AG10803 (cell line): ENCODE data around the gene SF3B5.

ENCODE experiments used
- DNase-seq: peaks from one replicate; pipeline ENCODE4 v3.0.0; 2010; ENCODE audit warnings: low read depth
- H3K4me3 ChIP-seq: 2 replicates; pipeline ENCODE4 v1.5.1; 2011; ENCODE audit warnings: mild to moderate bottlenecking, low read length, control low read depth
- TF ChIP-seq, protein P1 (sequence below): conservative IDR thresholded peaks from 2 replicates; pipeline ENCODE4 v1.5.1; 2011; ENCODE audit warnings: mild to moderate bottlenecking, low read length, control low read depth, inconsistent platforms

SF3B5 gene

GRCh38 chr6:144095134-144096002 lies at the start of gene SF3B5:
SF3B5 (minus strand) TSS chr6:144095573; CDS start chr6:144095497, 76 bp downstream.
- DNase-seq: peak; percentile 100
- TF ChIP-seq, protein P1, sequence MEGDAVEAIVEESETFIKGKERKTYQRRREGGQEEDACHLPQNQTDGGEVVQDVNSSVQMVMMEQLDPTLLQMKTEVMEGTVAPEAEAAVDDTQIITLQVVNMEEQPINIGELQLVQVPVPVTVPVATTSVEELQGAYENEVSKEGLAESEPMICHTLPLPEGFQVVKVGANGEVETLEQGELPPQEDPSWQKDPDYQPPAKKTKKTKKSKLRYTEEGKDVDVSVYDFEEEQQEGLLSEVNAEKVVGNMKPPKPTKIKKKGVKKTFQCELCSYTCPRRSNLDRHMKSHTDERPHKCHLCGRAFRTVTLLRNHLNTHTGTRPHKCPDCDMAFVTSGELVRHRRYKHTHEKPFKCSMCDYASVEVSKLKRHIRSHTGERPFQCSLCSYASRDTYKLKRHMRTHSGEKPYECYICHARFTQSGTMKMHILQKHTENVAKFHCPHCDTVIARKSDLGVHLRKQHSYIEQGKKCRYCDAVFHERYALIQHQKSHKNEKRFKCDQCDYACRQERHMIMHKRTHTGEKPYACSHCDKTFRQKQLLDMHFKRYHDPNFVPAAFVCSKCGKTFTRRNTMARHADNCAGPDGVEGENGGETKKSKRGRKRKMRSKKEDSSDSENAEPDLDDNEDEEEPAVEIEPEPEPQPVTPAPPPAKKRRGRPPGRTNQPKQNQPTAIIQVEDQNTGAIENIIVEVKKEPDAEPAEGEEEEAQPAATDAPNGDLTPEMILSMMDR: peak; percentile 3; the same call in 1 of the 2 replicates
- H3K4me3 ChIP-seq: peak within 1 kb of the TSS; percentile 100

DNA sequence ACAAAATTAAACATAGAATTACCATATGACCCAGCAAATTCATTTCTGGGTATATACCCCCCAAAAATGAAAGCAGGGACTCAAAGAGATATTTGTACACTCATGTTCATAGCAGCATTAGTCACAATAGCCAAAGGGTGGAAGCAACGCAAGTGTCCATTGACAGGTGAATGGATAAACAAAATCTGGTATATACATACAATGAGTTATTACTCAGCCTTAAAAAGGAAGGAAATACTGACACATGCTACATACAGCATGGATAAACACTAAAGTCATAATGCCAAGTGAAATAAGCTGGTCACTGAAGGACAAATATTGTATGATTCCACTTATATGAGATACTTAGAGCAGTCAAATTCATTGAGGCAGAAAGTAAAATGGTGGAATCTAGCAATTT lies 49.6 kb upstream of the SF3B5 start:
- H3K4me3 ChIP-seq: no peak overlapping the region
- DNase-seq: no peak
- TF ChIP-seq, protein P1: no peak

- no peak for DNase-seq
- TF ChIP-seq, protein P1: no peak
- H3K4me3 ChIP-seq: no peak overlapping the region
Observed at GRCh38 chr6:144143878-144144277, 48.5 kb upstream of the SF3B5 start.

- TF ChIP-seq, protein P1: no peak
- no peak for DNase-seq
- H3K4me3 ChIP-seq: no peak overlapping the region
Observed at GRCh38 chr6:144143106-144143505, 47.7 kb upstream of the SF3B5 start.

- TF ChIP-seq, protein P1: no peak
- DNase-seq: no peak
- H3K4me3 ChIP-seq: no peak overlapping the region
Observed at GRCh38 chr6:144141470-144141869, 46.1 kb upstream of the SF3B5 start.

DNA sequence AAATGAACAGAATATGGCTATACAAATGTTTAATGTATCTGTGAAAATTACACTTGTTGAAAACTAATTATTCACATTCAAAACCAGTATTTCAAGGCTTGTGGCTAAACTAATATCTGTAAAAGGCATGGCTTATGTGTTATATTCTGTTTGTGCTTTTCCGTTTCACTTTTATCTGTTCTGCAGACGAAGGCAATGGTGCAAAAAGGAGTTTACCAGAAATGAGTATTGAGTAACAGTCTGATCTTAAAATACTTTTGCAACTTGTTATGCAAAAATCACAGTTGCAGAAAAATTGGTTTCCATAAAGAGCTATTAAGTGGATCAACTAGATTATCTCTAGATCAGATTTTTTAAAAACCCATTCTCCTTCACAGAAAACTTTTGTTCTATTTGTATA lies 45.5 kb upstream of the SF3B5 start:
- TF ChIP-seq, protein P1: no peak
- H3K4me3 ChIP-seq: no peak overlapping the region
- no peak for DNase-seq

DNA sequence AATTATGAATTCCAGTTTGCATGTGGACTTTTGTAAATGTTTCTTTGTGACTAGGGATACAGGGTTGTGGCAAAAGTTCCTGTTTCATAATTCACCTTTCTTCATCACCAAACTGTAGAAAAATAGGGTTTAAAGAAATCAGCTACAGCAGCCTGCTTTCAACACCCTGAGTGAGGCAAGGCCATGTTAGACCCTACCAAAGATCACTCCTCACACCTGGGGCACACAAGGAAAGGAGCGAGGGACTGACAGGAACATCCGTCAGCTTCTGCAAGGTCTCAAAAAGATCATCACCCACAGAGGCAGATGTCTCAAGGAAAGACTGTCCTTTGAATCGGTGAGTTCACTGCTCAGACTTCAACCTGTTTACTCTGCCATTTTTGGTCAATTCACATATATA lies 44.4 kb upstream of the SF3B5 start:
- no peak for DNase-seq
- no peak overlapping the region for H3K4me3 ChIP-seq
- TF ChIP-seq, protein P1: no peak
